GM21737 (cell line): Measurements from ENCODE around the gene UMOD.

ENCODE experiments used
- ATAC-seq: cut with Tn5 transposase; IDR thresholded peaks from one replicate; pipeline ENCODE4 v1.9.1; 2021; ENCODE audit warnings: mild to moderate bottlenecking, moderate library complexity; ENCODE audit not compliant: unreplicated experiment

The UMOD gene

DNA sequence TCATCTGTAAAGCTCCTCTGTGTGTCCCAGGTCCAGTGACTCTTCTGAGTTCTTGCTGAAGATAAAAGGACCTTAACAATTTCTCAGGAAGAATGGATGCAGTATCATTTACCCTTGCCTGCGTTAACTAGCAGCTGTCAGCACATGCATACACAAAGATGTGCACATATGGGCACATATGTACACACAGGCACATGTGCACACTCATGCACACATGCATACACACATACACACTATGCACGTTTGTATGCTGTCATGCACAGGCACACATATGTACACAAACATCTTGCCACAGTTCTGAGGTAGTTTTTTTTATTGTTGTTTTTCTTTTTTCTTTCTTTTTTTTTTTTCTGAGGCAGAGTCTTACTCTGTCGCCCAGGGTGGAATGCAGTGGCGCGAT lies 50.1 kb downstream of the UMOD start:
- no peak for ATAC-seq

DNA sequence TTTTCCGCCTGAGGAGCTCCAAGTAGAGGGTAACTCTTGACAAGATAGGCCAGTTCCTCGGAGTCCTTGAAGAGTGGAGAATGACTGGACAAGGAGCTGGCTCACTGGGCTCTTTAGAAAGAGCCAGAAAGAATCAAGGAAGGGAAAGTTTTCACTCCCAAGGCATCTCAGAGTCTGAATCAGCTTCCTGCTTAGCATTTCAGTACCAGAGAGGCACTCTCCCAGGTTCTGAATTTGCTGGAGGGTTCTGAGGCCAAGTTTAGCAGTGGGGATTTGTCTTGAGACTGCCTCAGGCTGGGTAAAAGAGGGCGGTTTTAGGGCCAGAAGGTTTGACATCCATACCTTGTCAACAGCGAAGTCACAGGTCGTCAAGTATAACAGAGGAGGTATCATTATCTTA lies 50.7 kb downstream of the UMOD start:
- no peak for ATAC-seq

DNA sequence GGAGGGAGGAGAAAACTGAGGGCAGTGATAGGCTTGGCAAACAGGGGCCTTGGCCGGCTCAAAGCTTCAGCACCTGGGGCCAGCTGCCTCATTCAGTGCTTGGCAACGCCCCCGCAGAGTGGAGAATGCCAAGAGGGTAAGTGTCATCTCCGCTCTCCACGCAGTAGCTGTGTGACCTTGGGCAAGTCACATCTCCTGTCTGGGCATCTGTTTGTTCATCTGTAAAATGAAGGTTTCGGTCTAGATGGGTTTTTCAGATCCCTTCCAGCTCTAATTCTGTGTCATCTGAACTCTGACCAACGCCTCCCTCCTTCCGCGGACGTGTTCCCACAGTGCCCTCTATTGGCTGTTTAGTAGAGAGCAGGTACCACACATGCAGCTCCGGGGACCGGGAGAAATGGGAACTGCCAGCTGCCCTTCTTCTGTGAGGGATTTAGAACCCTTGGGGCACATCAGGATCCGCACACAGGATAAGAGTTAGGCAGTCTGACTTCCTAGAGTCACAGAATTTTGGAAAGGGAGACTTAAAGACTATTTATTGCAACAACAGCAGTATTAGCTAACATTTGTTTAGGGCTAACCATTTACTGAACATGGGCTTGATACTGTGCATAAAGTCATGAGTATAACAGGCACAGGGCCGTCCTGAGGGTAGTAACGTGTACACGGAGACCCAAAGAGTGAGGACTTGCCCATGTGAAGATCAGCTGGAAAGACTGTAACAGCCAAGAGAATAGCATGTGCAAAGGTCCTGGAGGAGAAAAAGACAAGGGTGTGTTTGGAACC lies 52.0 kb downstream of the UMOD start:
- ATAC-seq = peak; percentile 71

DNA sequence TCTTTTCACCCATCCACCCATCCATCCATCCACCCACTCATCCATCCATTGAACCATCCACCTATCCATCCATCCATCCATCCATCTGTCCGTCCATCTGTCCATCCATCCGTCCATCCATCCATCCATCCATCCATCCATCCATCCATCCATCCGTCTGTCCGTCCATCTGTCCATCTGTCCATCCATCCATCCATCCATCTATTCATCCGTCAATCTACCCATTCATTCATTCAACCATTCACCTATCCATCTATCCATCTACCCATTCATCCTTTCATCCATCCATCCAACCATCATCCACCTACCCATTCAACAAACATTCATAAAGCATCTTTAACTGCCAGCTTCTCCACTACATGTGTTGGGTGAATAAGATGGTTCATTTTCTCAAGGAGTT lies 54.1 kb downstream of the UMOD start:
- ATAC-seq = no peak

DNA sequence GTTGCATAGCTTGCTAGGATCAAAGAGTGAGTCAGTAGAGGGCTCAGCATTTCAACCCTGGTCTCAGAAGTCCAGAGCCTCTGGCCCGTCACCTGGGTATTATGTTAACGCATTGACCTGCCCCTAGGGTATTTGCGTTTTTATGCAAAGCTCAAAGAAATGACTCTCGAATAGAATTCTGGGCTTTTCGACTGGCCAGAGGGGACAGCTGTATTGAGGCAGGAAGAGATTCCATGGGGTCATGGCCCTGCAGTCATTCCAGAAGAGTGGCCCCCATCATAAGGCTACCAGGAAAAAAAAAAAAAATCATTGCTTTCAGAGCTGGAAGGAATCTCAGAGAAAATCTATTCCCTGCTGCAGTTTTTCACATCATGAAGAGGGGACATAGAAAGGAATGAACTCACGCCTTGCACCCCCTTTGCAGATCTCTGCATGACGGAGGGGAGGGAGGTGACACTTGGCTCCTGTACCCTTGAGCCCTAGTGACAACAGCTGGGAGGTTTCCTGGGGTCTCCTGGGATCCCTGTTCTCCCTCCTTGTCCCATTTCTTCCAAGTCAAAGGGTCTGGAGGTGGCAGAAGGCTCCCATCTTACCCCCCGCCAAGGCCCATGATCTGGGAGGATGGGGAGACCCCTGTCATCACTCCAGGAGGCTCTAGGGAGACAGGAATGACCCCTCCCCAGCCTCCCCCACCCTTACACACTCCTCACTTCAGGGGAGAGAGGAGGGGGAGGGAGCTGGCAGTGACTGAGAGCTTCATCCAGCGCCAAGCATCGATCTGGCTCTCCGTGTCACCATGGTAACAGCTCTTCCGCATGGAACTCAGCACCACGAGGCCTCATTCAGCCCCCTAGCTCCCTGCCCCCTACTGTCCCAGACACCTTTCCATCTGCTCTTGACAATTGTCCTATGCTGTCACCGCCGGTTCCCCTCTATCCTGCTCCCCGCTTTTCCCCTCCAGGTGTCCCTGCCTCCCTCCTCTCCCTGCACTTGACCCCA lies 61.0 kb downstream of the UMOD start:
- no peak for ATAC-seq

DNA sequence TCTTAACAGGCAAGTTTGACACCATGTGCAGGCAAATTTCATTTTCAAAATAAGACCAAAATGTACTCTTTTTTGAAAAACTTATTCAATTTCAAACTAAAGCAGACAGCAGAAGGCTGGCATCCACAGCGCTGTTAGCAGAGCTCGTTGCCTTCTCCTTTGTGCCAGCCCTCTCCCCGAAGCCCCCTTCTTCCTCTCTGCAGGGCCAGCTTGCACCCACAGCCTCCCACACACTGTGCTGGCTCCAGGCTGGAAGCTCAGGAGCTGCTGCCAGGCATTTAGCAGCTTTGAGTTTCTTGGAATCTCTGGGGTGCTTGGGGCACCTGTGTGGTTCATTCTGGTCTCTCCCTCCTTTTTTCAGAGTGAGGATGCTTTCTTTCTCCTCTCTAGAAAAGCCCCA lies 62.9 kb downstream of the UMOD start:
- ATAC-seq = no peak

DNA sequence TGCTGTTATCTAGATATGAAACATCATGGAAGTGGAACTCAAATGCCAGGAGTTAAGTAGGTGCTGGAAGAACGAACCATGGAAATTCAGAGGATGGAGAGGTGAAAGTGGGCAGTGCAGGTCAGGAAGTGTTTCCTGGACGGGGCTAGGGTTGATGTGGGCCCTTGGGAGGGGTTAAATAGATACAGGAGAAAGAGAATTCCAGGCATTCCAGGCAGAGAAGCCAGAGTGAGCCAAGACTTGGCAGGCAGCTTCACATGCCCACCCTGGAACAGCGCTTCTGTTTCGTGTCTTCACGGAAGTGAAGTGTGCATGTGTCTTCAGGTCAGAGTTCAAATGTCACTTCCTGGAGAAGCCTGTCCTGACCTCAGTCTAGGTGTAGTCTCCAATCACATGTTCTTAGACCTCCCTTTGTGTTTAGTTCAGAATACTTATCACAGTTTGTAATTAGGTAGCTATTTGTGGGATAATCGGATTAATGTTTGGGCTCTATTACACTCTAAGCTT lies 66.5 kb downstream of the UMOD start:
- no peak for ATAC-seq
